Activated T-cell treated with anti-CD3 and anti-CD28 coated beads, Interleukin-2, amount 50 U/mL, for 72 hours (primary cell): ENCODE measurements around the gene KIAA0513. TPM values are rescaled to one million over a fixed set of nuclear protein-coding genes. Genes with fewer than 3 reads are reported as not detected.

Experiments
- ATAC-seq, 2 donors: fragments of 150-1000 bp; cut with Tn5 transposase; replicated peaks in 1 of 2; 2 replicates each; pipeline ENCODE4 v1.10.0; 2021; ENCODE audit warnings: moderate library complexity in 2 of 2, mild to moderate bottlenecking in 1 of 2
- DNase-seq, 2 donors: peaks; one replicate each; pipeline ENCODE4 v3.0.0; 2021 to 2022; ENCODE audit warnings: mixed read lengths in 1 of 2
- H3K27ac Mint-ChIP-seq: one replicate; pipeline ENCODE4 v1.8.0; 2022; ENCODE audit warnings: mild to moderate bottlenecking, moderate library complexity, mixed read lengths
- H3K27me3 Mint-ChIP-seq: one replicate; pipeline ENCODE4 v1.8.0; 2022; ENCODE audit warnings: low read depth, mixed read lengths
- H3K36me3 Mint-ChIP-seq, 2 donors: one replicate each; pipeline ENCODE4 v1.8.0; 2022; ENCODE audit warnings: mixed read lengths in 2 of 2, mild to moderate bottlenecking in 1 of 2; ENCODE audit not compliant: insufficient read depth in 2 of 2
- H3K4me1 Mint-ChIP-seq: one replicate; pipeline ENCODE4 v1.8.0; 2022; ENCODE audit warnings: low read depth, mixed read lengths
- H3K4me3 Mint-ChIP-seq, 2 donors: one replicate each; pipeline ENCODE4 v1.8.0; 2022; ENCODE audit warnings: mild to moderate bottlenecking in 2 of 2, mixed read lengths in 2 of 2, moderate library complexity in 2 of 2
- H3K9me3 Mint-ChIP-seq, 2 donors: one replicate each; pipeline ENCODE4 v1.8.0; 2022; ENCODE audit warnings: mixed read lengths in 2 of 2
- total RNA-seq, 2 donors: library from RNA; stranded (reverse); gene quantifications; one replicate each; pipeline ENCODE4 v1.2.3, GENCODE V29; 2022

Gene KIAA0513
- total RNA-seq, 2 donors from 2014 or later, result 10.6 to 14.5 TPM

DNA sequence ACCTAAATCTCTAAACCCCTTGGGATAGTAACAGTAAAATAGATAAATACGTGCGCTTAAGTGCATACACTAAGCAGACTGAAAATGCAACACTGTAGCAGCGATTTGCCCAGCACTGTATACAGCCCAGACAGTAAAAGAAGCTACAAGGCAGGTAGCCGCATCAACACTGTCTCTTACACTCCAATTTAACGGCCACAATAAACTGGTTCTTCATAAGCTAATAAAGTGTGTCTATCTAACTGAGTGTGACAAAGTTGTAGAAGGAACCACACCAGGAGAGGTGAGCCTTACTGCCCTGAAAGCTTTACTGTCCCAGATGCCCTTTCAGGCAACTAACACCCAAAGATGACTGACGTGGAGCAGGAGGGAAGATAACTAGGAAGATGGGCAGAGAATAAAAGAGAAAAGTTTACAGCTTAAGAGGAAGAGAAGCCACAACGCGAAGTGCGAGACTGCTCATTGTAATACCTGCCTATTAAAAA lies 17.1 kb upstream of the KIAA0513 start:
- Mint-ChIP-seq H3K27me3 (no peaks in the 10 kb centered on the region), H3K4me3 (peak overlapping the region; percentile 90 to 99), H3K4me1 (peaks cover 45% of the 10 kb centered on the region), H3K36me3 (peaks cover 6 to 10% of the 10 kb centered on the region in 2 donors), H3K27ac (peak overlapping the region; percentile 69), H3K9me3 (no peaks in the 10 kb centered on the region)
- ATAC-seq (no peak), DNase-seq (no peak)

- H3K36me3 Mint-ChIP-seq, result peaks cover 6 to 10% of the 10 kb centered on the region in 2 donors
- peak within 1 kb of the TSS; percentile 96 for H3K27ac Mint-ChIP-seq
- peak within 1 kb of the TSS; percentile 93 to 99 for H3K4me3 Mint-ChIP-seq
- DNase-seq, result peak; percentile 90
- H3K9me3 Mint-ChIP-seq, result no peaks in the 10 kb centered on the region
- no peaks in the 10 kb centered on the region for H3K27me3 Mint-ChIP-seq
- ATAC-seq, result peak; percentile 97
- peaks cover 39% of the 10 kb centered on the region for H3K4me1 Mint-ChIP-seq
Observed at GRCh38 chr16:85010931-85011845, 16.4 kb upstream of the KIAA0513 start, which contains the start of gene ZDHHC7. Gene ZDHHC7, minus strand, starts transcription at chr16:85011535. Its CDS starts 20,917 bp downstream, at chr16:84990618.

DNA sequence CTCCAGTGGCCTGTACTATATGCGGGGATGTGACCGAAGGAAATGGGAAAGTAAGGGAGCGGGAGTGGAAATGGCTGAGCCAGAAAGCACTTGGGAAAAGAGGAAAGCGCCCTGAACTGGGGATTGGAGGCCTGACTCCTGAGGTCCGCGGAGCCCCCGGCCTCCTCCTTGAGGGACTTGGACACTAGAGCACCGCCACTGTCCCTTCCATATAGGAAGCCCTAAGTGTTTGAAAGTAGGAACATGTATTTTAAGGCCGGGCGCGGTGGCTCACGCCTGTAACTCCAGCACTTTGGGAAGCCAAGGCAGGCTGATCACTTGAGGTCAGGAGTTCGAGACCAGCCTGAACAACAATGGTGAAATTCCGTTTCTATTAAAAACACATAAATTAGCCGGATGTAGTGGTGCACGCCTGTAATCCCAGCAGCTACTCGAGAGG lies 15.7 kb upstream of the KIAA0513 start:
- no peaks in the 10 kb centered on the region for H3K27me3 Mint-ChIP-seq
- H3K9me3 Mint-ChIP-seq, result no peaks in the 10 kb centered on the region
- peak overlapping the region; percentile 93 to 98 for H3K4me3 Mint-ChIP-seq
- no peak for DNase-seq
- H3K4me1 Mint-ChIP-seq, result peaks cover 41% of the 10 kb centered on the region
- no peak for ATAC-seq
- peaks cover 4 to 10% of the 10 kb centered on the region in 2 donors for H3K36me3 Mint-ChIP-seq
- peak overlapping the region; percentile 96 for H3K27ac Mint-ChIP-seq

DNA sequence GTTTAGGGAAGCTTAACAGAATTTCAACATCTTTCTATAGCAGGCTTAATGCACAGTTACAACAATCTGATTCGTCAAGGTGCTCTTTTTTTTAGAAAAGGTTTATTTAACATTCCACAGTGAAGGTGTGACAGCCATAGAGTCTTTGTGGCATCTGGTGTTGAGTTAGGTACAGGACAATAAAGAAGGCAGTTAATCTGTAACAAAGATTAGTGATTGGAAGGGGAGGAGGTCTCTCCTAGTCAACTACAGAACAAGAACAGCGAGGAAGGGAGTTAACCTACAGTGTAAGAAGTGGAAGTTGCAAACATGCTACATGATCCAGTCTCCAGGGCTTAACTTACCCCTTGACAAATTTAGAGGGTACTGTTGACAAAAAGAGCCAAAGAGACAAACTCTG lies 13.3 kb upstream of the KIAA0513 start:
- Mint-ChIP-seq H3K36me3 (peaks cover 4 to 10% of the 10 kb centered on the region in 2 donors), H3K27ac (no peak overlapping the region), H3K9me3 (no peaks in the 10 kb centered on the region), H3K4me1 (peaks cover 39% of the 10 kb centered on the region), H3K4me3 (no peak overlapping the region), H3K27me3 (peaks cover 7% of the 10 kb centered on the region)
- DNase-seq (no peak), ATAC-seq (no peak)

DNA sequence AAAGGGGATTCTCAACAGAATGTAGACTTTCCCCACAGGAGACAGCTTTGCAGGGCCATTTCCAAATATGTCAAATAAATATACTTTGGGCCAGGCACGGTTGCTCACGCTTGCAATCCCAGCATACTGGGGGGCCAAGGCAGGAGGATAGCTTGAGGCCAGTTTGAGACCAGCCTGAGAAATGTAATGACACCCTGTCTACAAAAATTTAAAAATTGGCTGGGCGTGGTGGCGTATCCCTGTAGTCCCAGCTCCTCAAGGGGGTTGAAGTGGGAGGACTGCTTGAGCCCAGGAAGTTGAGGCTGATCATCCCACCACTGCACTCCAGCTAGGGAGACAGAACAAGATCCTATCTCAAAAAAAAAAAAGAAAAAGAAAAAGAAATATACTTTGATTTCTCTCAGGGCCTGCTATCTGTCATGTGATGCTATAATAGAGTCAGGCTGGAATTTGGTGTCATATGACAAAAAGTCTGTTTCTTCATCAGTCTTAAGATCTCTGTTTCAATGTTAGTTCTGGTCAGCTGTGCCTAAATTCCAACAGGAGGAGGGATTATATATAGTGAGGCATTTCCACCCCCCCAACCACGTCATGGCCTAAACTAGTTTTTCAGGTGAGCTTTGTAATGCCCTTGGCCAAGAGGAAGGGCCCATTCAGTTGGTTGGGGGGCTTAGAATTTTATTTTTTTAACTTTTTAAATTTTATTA lies 12.0 kb upstream of the KIAA0513 start:
- H3K27ac Mint-ChIP-seq, result no peak overlapping the region
- peaks cover 7% of the 10 kb centered on the region for H3K27me3 Mint-ChIP-seq
- ATAC-seq (no peak), DNase-seq (no peak)
- H3K4me3 Mint-ChIP-seq, result no peak overlapping the region
- H3K9me3 Mint-ChIP-seq, result no peaks in the 10 kb centered on the region
- H3K36me3 Mint-ChIP-seq, result peaks cover 3 to 7% of the 10 kb centered on the region in 2 donors
- peaks cover 26% of the 10 kb centered on the region for H3K4me1 Mint-ChIP-seq

DNA sequence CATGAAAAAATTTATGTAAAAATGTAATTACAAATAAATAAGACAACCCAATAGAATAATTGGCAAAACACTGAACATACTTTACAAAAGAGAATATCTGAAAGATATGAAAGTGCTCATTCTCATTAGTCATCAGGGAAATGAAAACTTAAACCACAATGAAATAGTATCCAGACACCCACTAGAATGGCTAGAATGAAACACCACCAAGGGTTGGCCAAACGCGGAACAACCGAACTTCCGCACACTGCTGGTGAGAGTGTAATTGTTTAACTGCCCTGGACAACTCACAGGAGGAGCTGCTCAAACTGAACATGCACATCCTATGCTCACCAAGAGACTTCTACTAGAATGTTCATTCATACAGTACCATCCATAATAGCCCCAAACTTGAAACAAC lies 10.4 kb upstream of the KIAA0513 start:
- Mint-ChIP-seq H3K9me3 (no peaks in the 10 kb centered on the region), H3K4me3 (peak overlapping the region; percentile 24 to 26), H3K27me3 (peaks cover 7% of the 10 kb centered on the region), H3K27ac (no peak overlapping the region), H3K36me3 (no peaks in the 10 kb centered on the region), H3K4me1 (peaks cover 19% of the 10 kb centered on the region)
- peak; percentile 12 to 31 for DNase-seq
- ATAC-seq, result peak; percentile 79 to 81

DNA sequence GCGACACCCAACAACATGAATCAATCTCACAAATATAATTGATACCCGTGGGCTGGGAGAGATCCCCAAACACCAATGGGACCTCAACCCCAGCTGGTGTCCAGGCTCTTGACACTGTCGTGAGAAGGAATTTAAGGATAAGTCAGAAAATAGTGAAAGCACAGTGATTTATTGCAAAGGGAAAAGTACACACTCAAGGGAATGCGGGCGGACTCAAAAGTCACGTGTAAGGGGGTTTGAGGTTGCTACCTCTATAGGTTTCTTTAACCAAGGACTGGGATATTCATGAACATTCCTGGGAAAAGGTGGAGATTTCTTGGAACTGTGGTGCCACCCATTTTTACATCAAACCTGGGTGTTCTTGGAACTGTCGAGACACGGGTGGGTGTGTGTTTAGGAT lies 10.0 kb upstream of the KIAA0513 start:
- no peak for ATAC-seq
- Mint-ChIP-seq H3K4me1 (peaks cover 15% of the 10 kb centered on the region), H3K36me3 (no peaks in the 10 kb centered on the region), H3K9me3 (no peaks in the 10 kb centered on the region), H3K27ac (no peak overlapping the region), H3K27me3 (peaks cover 7% of the 10 kb centered on the region), H3K4me3 (no peak overlapping the region)
- DNase-seq, result no peak

DNA sequence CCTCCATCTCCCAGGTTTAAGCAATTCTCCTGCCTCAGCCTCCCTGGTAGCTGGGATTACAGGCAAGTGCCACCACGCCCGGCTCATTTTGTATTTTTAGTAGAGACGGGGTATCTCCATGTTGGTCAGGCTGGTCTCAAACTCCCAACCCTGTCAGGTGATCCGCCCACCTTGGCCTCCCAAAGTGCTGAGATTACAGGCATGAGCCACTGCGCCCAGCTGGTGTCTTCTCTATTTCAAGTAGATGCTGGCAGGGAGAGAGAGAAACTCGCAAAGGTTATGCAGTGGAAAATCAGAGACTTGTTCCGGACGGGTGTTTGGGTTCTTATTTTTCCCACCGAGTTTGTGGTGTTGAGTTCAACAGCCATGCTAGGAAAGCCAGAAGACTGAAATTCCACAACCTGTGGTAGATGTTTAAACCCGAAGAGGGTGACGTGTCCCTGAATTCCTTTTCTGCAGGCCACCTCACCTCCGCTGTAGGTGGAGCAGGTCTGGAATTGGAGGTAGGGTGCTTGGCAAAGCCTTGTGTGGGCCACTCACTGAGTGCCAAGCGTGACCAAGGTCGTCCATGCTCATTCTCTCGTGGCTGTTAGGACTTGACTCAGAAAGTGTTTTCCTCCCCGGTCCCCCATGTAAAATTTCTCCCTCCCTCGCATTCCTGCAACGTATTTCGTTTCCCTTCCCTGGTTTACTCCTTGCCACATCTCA lies 8.9 kb upstream of the KIAA0513 start:
- Mint-ChIP-seq H3K9me3 (no peaks in the 10 kb centered on the region), H3K27ac (no peak overlapping the region), H3K36me3 (no peaks in the 10 kb centered on the region), H3K27me3 (peaks cover 7% of the 10 kb centered on the region), H3K4me3 (no peak overlapping the region), H3K4me1 (peaks cover 15% of the 10 kb centered on the region)
- ATAC-seq, result no peak
- DNase-seq, result no peak

DNA sequence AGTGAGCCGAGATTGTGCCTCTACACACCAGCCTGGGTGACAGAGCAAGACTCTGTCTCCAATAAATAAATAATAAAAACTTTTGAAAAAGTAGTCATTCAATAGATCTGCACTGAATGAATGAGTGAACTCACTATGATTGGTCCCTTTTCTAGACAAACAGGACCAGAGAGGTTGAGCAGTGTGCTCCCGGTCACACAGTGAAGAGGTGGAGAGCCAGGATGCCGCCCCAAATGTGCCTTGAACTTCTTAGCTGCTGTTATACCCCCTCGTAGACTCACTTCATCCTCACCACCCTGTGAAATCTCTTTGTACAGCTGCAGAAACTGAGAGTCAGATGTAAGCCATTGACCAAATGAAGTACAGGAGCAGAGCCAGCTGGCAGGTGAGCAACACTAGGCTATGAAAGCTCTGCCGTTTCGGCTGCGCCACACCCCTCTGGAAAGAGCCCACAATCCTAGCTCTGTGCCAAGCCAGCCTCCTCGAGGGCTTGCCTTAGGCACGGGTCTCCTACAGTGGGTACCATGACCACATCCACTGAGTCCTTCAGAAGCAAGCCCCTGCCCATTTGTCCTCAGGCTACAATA lies 7.8 kb upstream of the KIAA0513 start:
- H3K4me1 Mint-ChIP-seq, result peaks cover 15% of the 10 kb centered on the region
- no peaks in the 10 kb centered on the region for H3K36me3 Mint-ChIP-seq
- no peak for ATAC-seq
- H3K27me3 Mint-ChIP-seq, result peaks cover 7% of the 10 kb centered on the region
- H3K4me3 Mint-ChIP-seq, result no peak overlapping the region
- H3K9me3 Mint-ChIP-seq, result no peaks in the 10 kb centered on the region
- DNase-seq, result no peak
- no peak overlapping the region for H3K27ac Mint-ChIP-seq

DNA sequence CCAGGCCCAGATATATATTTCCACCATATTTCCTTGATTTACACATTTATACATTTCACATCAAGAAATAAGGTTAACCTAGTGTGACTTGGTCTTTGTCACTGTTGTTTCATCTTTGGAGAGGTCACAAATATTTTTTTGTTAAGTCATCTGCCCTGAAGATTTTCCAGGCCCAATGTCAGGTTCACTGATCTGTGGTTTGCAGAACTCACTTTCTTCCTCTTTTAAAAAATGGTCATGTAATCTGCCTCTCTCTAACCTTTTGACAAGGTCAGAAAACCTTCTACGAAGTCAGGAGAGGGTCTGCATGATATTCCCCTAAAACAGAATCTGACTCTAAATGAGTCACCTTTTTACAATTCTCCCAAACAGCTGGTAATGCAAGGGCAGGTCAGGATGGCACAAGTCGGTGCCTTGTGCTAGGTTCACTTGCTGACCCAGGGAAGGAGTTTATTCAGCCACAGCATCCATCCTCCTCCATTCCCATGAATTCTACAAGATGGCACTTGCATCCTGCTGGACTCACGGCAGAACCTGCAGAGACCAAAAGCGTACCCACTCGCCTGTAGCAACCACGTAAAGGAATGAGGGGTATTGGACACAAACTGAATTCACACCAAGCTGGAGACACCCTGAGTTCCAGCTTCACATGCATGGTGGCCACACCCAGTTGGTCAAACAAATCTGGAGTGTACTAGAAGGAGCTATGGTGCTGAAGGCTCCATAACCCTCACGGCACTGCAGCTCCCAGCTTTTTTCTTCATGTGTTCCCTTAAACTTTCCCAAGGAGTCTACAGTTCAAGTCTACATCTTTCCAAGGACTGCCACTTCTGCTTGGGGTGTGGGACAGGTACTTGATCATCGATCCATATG lies 1.6 kb upstream of the KIAA0513 start:
- no peak for DNase-seq
- H3K27ac Mint-ChIP-seq, result no peak overlapping the region
- peak overlapping the region in 1 of 2 donors; percentile 95 for H3K4me3 Mint-ChIP-seq
- no peak for ATAC-seq
- H3K27me3 Mint-ChIP-seq, result no peaks in the 10 kb centered on the region
- peaks cover 47% of the 10 kb centered on the region for H3K4me1 Mint-ChIP-seq
- H3K9me3 Mint-ChIP-seq, result no peaks in the 10 kb centered on the region
- H3K36me3 Mint-ChIP-seq, result no peaks in the 10 kb centered on the region

GRCh38 chr16:85026703-85027102 lies 892 bp upstream of the KIAA0513 start:
- Mint-ChIP-seq H3K27me3 (no peaks in the 10 kb centered on the region), H3K4me1 (peaks cover 52% of the 10 kb centered on the region), H3K4me3 (peak overlapping the region; percentile 83 to 95), H3K9me3 (no peaks in the 10 kb centered on the region), H3K27ac (peak overlapping the region; percentile 58), H3K36me3 (peaks cover 0 to 3% of the 10 kb centered on the region in 2 donors)
- ATAC-seq, result no peak
- DNase-seq, result no peak
